ENCODE results near the gene HMG20A.
A peak's percentile ranks its signal among the peaks of the same experiment; 100 is the strongest.

The HMG20A gene

DNA sequence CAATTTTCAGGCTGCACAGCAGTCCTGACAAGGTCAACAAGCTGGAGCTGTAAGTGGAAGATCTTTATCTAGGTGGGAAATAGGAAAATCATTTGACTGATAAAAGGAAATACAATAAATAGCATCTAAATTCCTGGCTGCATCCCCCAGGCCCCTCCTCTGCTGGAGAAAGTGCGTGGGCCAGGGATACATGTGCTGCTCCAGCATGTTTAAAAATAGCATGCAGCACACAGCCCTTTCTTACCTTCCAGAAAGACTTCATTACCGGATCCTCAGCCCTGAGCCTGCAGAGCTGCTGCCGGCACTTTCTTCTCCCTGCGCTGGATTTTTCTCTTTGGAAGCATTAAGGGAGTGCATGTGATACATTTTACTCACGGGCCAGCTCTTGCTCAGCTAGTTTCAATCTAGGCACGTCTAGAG lies 77.3 kb downstream of the HMG20A start:
- ATAC-seq = peak; percentile 46
- TF ChIP-seq, protein P1, sequence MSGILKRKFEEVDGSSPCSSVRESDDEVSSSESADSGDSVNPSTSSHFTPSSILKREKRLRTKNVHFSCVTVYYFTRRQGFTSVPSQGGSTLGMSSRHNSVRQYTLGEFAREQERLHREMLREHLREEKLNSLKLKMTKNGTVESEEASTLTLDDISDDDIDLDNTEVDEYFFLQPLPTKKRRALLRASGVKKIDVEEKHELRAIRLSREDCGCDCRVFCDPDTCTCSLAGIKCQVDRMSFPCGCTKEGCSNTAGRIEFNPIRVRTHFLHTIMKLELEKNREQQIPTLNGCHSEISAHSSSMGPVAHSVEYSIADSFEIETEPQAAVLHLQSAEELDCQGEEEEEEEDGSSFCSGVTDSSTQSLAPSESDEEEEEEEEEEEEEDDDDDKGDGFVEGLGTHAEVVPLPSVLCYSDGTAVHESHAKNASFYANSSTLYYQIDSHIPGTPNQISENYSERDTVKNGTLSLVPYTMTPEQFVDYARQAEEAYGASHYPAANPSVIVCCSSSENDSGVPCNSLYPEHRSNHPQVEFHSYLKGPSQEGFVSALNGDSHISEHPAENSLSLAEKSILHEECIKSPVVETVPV (CRISPR knock-in tag; IDR thresholded peaks at IDR 0.05) = no peak
- TF ChIP-seq ESRRG (CRISPR knock-in tag; IDR thresholded peaks at IDR 0.05) = no peak
- no peak for TF ChIP-seq ZFP3 (CRISPR knock-in tag; IDR thresholded peaks at IDR 0.05)
- TF ChIP-seq OSR1 (CRISPR knock-in tag; IDR thresholded peaks at IDR 0.05) = no peak
- TF ChIP-seq, protein P2, sequence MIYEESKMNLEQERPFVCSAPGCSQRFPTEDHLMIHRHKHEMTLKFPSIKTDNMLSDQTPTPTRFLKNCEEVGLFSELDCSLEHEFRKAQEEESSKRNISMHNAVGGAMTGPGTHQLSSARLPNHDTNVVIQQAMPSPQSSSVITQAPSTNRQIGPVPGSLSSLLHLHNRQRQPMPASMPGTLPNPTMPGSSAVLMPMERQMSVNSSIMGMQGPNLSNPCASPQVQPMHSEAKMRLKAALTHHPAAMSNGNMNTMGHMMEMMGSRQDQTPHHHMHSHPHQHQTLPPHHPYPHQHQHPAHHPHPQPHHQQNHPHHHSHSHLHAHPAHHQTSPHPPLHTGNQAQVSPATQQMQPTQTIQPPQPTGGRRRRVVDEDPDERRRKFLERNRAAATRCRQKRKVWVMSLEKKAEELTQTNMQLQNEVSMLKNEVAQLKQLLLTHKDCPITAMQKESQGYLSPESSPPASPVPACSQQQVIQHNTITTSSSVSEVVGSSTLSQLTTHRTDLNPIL (CRISPR knock-in tag; IDR thresholded peaks at IDR 0.05; ENCODE audit: low read depth) = no peak
- TF ChIP-seq, protein P3, sequence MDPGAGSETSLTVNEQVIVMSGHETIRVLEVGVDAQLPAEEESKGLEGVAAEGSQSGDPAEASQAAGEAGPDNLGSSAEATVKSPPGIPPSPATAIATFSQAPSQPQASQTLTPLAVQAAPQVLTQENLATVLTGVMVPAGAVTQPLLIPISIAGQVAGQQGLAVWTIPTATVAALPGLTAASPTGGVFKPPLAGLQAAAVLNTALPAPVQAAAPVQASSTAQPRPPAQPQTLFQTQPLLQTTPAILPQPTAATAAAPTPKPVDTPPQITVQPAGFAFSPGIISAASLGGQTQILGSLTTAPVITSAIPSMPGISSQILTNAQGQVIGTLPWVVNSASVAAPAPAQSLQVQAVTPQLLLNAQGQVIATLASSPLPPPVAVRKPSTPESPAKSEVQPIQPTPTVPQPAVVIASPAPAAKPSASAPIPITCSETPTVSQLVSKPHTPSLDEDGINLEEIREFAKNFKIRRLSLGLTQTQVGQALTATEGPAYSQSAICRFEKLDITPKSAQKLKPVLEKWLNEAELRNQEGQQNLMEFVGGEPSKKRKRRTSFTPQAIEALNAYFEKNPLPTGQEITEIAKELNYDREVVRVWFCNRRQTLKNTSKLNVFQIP (CRISPR knock-in tag; IDR thresholded peaks at IDR 0.05; ENCODE audit: borderline replicate concordance, low read depth) = no peak

DNA sequence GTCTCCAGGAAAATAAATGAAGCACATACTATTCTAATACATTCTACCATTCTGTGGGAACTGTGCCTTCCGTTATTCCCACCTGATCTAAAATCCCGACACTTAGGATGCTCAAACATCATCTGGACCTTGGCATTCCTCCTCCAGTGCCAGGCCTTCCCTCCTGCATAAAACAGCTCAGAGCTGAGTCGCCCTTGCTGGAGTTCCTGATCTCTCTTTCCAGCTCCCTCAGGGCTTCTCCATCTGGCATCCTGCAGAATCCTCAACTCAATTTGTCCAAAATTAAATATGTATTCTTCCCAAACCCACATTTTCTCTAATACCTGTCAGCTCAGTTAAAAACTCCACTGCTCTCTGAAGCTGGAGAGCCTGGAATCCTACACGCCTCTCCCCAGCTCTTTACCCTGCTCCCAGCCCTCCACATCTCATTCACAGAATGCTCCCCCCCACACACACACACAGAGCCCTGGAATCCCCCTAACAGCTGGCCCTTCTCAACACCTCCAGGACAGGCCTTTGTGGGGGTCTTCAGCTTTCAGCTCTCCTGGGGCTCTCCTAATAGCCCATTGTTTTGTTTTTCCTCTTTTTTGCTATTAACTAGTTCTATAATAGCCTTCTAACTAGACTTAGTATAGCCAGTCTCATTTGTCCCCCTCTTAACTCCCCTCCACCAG lies 78.5 kb downstream of the HMG20A start:
- TF ChIP-seq RARB (CRISPR knock-in tag; IDR thresholded peaks at IDR 0.05) = no peak
- no peak for TF ChIP-seq ESRRG (CRISPR knock-in tag; IDR thresholded peaks at IDR 0.05)
- TF ChIP-seq, protein P1 (CRISPR knock-in tag; IDR thresholded peaks at IDR 0.05) = no peak
- TF ChIP-seq ZFP3 (CRISPR knock-in tag; IDR thresholded peaks at IDR 0.05) = no peak
- no peak for TF ChIP-seq ZFP30 (CRISPR knock-in tag; IDR thresholded peaks at IDR 0.05)
- TF ChIP-seq TCF4 (CRISPR knock-in tag; IDR thresholded peaks at IDR 0.05; ENCODE audit: borderline replicate concordance) = no peak
- no peak for TF ChIP-seq BACH2 (CRISPR knock-in tag; IDR thresholded peaks at IDR 0.05; ENCODE audit: borderline replicate concordance)
- TF ChIP-seq CSDC2 (CRISPR knock-in tag; IDR thresholded peaks at IDR 0.05) = no peak
- TF ChIP-seq, protein P4, sequence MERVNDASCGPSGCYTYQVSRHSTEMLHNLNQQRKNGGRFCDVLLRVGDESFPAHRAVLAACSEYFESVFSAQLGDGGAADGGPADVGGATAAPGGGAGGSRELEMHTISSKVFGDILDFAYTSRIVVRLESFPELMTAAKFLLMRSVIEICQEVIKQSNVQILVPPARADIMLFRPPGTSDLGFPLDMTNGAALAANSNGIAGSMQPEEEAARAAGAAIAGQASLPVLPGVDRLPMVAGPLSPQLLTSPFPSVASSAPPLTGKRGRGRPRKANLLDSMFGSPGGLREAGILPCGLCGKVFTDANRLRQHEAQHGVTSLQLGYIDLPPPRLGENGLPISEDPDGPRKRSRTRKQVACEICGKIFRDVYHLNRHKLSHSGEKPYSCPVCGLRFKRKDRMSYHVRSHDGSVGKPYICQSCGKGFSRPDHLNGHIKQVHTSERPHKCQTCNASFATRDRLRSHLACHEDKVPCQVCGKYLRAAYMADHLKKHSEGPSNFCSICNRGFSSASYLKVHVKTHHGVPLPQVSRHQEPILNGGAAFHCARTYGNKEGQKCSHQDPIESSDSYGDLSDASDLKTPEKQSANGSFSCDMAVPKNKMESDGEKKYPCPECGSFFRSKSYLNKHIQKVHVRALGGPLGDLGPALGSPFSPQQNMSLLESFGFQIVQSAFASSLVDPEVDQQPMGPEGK (CRISPR knock-in tag; IDR thresholded peaks at IDR 0.05; ENCODE audit: borderline replicate concordance) = no peak
- TF ChIP-seq ZC3H10 (CRISPR knock-in tag; IDR thresholded peaks at IDR 0.05) = no peak
- TF ChIP-seq ZNF8 (CRISPR knock-in tag; IDR thresholded peaks at IDR 0.05) = no peak
- no peak for ATAC-seq

DNA sequence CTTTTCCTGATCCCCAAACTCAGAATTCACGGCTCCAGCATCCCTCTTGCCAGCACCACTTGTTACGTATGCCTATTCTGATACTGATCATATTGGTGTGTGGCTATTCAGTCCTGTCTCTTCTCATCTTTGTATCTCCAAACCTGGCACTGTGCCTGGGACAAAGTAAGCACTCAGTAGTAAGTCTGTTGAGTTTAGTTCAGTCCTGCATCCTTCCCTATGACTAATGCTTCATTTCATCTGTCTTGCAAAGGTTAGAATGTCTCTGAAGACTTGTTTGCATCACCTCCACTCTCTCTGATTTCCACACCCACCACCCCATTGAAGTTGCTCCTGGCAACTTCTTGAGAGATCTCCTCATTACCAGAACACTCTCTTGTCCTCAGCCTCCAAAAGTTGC lies 80.3 kb downstream of the HMG20A start:
- ATAC-seq = peak; percentile 47
- TF ChIP-seq, protein P2 (CRISPR knock-in tag; IDR thresholded peaks at IDR 0.05; ENCODE audit: low read depth) = no peak
- 0 out of 2 replicates have a peak, but pooled peaks have one; percentile 7 for TF ChIP-seq ISL1 (CRISPR knock-in tag; IDR thresholded peaks at IDR 0.05)
- TF ChIP-seq ZNF565 (CRISPR knock-in tag; conservative IDR thresholded peaks at IDR 0.05; ENCODE audit: low read depth) = no peak

DNA sequence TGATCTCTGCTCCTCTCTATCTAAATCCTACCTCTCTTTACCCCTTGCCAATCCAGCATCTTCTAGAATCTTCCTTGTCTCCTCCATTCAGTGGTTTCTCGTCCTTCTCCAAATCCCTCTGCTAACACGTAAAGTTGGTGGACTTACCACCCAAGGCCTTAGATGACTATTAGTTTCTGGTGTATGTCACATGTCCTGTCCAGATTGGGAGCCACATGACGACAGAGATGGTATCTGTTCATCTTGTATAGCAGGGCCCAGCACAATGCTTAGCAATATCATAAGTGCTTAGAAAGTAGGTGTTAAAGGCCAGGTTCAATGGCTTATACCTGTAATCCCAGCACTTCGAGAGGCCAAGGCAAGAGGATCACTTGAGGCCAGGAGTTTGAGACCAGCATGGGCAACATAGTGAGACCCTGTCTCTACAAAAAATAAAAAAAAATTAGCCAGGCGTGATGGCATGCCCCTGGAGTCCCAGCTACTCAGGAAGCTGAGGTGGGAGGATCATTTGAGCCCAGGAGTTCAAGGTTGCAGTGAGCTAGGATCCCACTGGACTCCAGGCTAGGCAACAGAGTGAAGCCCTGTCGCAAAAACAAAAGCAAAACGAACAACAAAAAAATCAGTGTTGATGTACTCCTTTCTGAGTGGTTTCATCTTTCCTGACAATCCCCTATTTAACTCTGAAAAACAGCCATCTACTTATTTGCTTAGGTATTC lies 81.8 kb downstream of the HMG20A start:
- no peak for TF ChIP-seq ISL1 (CRISPR knock-in tag; IDR thresholded peaks at IDR 0.05)
- TF ChIP-seq BACH2 (CRISPR knock-in tag; IDR thresholded peaks at IDR 0.05; ENCODE audit: borderline replicate concordance) = no peak
- TF ChIP-seq RARB (CRISPR knock-in tag; IDR thresholded peaks at IDR 0.05) = no peak
- no peak for TF ChIP-seq ESRRG (CRISPR knock-in tag; IDR thresholded peaks at IDR 0.05)
- TF ChIP-seq, protein P2 (CRISPR knock-in tag; IDR thresholded peaks at IDR 0.05; ENCODE audit: low read depth) = no peak
- no peak for ATAC-seq

Measured in SK-N-SH treated with all-trans-retinoic acid at 6 μM for 48 hours (cell line).